ENCODE data around the gene MYZAP. TPM values are rescaled to one million over a fixed set of nuclear protein-coding genes. Genes with fewer than 3 reads are reported as not detected.

MYZAP gene
- total RNA-seq, 2 donors from 2014 or later, result 0.22 to 0.33 TPM

GRCh38 chr15:57595011-57595866, 3.5 kb downstream of the MYZAP start:
- WGBS, 2 experiments (ENCODE audit: insufficient coverage in 1 of 2, insufficient read length in 1 of 2), result 95% methylated on average over 3 to 9 of the region's 9 CpGs
- Mint-ChIP-seq H3K27ac (no peak overlapping the region), H3K36me3 (ENCODE audit: low read depth) (no peaks in the 10 kb centered on the region), H3K4me3 (no peak overlapping the region), H3K9me3 (no peaks in the 10 kb centered on the region), H3K27me3 (ENCODE audit: insufficient read depth) (peaks cover 36% of the 10 kb centered on the region), H3K4me1 (peaks cover 3% of the 10 kb centered on the region)
- Histone ChIP-seq H3K9ac (ENCODE audit: extremely low read depth, low read length, poor library complexity, severe bottlenecking) (no peak overlapping the region), H3K27ac (ENCODE audit: low read depth, low read length) (no peak overlapping the region), H3K9me3 (ENCODE audit: control insufficient read depth, low read length) (no peaks in the 10 kb centered on the region), H3K4me3 (ENCODE audit: low read length) (no peak overlapping the region), H3K27me3 (ENCODE audit: control insufficient read depth, insufficient read depth, low read length, poor library complexity, severe bottlenecking) (peaks cover 32% of the 10 kb centered on the region), H3K4me1 (ENCODE audit: control insufficient read depth, insufficient read depth, low read length) (no peaks in the 10 kb centered on the region), H3K36me3 (ENCODE audit: control insufficient read depth, insufficient read depth, low read length) (no peaks in the 10 kb centered on the region)
- TF ChIP-seq, protein P1, sequence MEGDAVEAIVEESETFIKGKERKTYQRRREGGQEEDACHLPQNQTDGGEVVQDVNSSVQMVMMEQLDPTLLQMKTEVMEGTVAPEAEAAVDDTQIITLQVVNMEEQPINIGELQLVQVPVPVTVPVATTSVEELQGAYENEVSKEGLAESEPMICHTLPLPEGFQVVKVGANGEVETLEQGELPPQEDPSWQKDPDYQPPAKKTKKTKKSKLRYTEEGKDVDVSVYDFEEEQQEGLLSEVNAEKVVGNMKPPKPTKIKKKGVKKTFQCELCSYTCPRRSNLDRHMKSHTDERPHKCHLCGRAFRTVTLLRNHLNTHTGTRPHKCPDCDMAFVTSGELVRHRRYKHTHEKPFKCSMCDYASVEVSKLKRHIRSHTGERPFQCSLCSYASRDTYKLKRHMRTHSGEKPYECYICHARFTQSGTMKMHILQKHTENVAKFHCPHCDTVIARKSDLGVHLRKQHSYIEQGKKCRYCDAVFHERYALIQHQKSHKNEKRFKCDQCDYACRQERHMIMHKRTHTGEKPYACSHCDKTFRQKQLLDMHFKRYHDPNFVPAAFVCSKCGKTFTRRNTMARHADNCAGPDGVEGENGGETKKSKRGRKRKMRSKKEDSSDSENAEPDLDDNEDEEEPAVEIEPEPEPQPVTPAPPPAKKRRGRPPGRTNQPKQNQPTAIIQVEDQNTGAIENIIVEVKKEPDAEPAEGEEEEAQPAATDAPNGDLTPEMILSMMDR (conservative IDR thresholded peaks at IDR 0.05), result no peak
- no peak for DNase-seq

GRCh38 chr15:57596301-57596855, 4.7 kb downstream of the MYZAP start:
- TF ChIP-seq, protein P1 (conservative IDR thresholded peaks at IDR 0.05), result no peak
- H3K27ac ChIP-seq (ENCODE audit: low read depth, low read length), result no peak overlapping the region
- no peak overlapping the region for H3K9ac ChIP-seq (ENCODE audit: extremely low read depth, low read length, poor library complexity, severe bottlenecking)
- H3K4me3 Mint-ChIP-seq, result no peak overlapping the region
- H3K27me3 ChIP-seq (ENCODE audit: control insufficient read depth, insufficient read depth, low read length, poor library complexity, severe bottlenecking), result peaks cover 20% of the 10 kb centered on the region
- no peak for DNase-seq
- H3K36me3 ChIP-seq (ENCODE audit: control insufficient read depth, insufficient read depth, low read length), result no peaks in the 10 kb centered on the region
- no peak overlapping the region for H3K27ac Mint-ChIP-seq
- H3K27me3 Mint-ChIP-seq (ENCODE audit: insufficient read depth), result peaks cover 24% of the 10 kb centered on the region
- no peaks in the 10 kb centered on the region for H3K4me1 ChIP-seq (ENCODE audit: control insufficient read depth, insufficient read depth, low read length)
- H3K9me3 Mint-ChIP-seq, result no peaks in the 10 kb centered on the region
- H3K36me3 Mint-ChIP-seq (ENCODE audit: low read depth), result no peaks in the 10 kb centered on the region
- no peaks in the 10 kb centered on the region for H3K9me3 ChIP-seq (ENCODE audit: control insufficient read depth, low read length)
- peaks cover under 1% of the 10 kb centered on the region for H3K4me1 Mint-ChIP-seq
- 91 to 95% methylated on average over 8 of the region's 8 CpGs for WGBS, 2 experiments (ENCODE audit: insufficient coverage in 1 of 2, insufficient read length in 1 of 2)
- H3K4me3 ChIP-seq (ENCODE audit: low read length), result no peak overlapping the region

DNA sequence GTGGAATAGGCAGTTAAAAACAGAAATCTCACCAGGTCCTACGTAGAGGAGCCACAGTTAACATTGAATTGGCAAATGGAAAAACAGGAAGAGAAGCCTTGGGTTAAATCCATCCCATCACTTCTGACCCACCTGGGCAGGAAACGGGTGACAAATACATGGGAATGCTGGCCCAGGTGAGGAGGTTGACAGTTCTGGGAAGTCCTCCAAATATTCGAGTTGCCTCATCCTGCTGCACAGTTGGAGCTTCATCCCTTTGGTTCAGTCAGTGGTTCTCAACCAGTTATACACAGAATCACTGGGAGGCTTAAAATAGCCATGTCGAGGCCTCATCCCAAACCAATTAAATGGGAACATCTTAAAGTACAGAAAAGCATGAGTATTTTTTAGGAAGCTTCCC, 5.3 kb downstream of the MYZAP start:
- Mint-ChIP-seq H3K36me3 (ENCODE audit: low read depth) (no peaks in the 10 kb centered on the region), H3K27me3 (ENCODE audit: insufficient read depth) (peaks cover 25% of the 10 kb centered on the region), H3K9me3 (no peaks in the 10 kb centered on the region), H3K4me3 (no peak overlapping the region), H3K27ac (no peak overlapping the region), H3K4me1 (no peaks in the 10 kb centered on the region)
- Histone ChIP-seq H3K36me3 (ENCODE audit: control insufficient read depth, insufficient read depth, low read length) (no peaks in the 10 kb centered on the region), H3K4me1 (ENCODE audit: control insufficient read depth, insufficient read depth, low read length) (no peaks in the 10 kb centered on the region), H3K27me3 (ENCODE audit: control insufficient read depth, insufficient read depth, low read length, poor library complexity, severe bottlenecking) (peaks cover 16% of the 10 kb centered on the region), H3K9ac (ENCODE audit: extremely low read depth, low read length, poor library complexity, severe bottlenecking) (no peak overlapping the region), H3K9me3 (ENCODE audit: control insufficient read depth, low read length) (no peaks in the 10 kb centered on the region), H3K27ac (ENCODE audit: low read depth, low read length) (no peak overlapping the region), H3K4me3 (ENCODE audit: low read length) (no peak overlapping the region)
- WGBS, 2 experiments (ENCODE audit: insufficient coverage in 1 of 2, insufficient read length in 1 of 2), result 88 to 89% methylated on average over 4 of the region's 4 CpGs
- DNase-seq, result no peak
- TF ChIP-seq, protein P1 (conservative IDR thresholded peaks at IDR 0.05), result no peak

Data from endodermal cell (in vitro differentiated cells).